HL-60/S4 treated with retinoic acid at 250 ng/mL for 4 days and 3 days (cell line): ENCODE results near the gene C1orf87.

Experiments used
- in situ Hi-C: fragments of 300-500 bp; cut with MboI; formaldehyde crosslinking; loops from 2 replicates; pipeline ENCODE4 v1.7.0; 2022; ENCODE audit warnings: low sequenced_read_pairs

Gene C1orf87, protein sequence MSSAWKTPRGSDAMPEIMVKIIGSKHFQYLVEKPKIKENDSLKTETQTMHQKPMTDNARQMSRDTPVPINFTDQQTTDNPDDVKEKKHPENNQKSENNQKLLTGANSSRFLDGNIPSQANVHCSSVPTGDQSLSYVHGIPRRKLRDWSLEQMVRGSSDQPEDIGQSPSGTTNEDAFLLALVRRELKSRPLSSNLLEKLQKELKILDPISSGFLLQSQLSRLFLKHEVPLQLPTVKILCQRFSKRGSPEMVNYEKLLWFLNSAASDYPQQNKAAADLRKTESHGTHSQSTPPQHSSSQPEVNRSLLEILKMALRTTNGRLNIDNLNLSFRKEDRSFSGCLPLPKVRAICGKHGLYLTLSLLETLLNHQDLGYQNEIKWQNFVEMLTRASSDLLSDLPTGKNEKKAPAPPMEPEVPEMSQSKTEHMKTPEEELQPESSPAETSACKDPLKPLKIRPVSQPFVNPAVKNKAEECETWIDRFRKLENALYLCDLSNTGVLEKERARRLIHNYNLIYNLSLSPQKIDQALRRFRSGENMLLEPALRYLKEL

DNA sequence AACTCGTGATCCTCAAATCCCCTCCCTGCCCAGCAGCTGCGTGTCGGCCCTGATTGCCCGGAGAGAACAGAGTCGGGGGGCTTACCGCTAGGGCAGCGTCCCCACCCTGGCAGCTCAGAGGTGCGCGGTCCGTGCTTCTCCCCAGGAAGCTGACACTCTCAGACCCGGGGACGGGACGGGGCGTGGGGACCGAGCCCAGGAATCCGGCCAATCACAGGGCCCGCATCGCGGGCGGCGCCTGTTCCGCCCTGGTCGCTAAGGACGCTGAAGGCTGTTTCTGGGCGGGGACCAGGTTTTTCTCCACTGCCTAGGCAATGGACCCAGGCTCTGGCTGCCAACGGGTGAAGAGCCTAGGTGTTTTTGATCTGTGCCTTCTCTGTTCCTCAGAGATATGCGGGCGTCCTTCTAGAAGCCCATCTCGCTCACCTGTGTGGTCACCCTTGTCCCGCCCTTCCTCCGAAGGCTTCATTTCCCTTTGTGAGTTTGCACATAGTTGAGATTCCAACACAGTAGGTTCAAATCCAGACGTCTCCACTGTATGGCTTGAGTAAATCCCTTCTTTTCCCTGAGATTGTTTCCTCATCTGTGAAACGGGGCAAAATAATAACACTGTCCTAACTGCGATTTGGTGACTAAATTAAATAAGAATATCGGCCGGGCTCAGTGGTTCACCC is at the start of gene C1orf87:
Gene C1orf87, minus strand, starts transcription at position 166 of the 674 bp plus-strand sequence. CDS start 1,127 bp downstream, outside the sequence.
- in situ Hi-C loops = no loop called here

DNA sequence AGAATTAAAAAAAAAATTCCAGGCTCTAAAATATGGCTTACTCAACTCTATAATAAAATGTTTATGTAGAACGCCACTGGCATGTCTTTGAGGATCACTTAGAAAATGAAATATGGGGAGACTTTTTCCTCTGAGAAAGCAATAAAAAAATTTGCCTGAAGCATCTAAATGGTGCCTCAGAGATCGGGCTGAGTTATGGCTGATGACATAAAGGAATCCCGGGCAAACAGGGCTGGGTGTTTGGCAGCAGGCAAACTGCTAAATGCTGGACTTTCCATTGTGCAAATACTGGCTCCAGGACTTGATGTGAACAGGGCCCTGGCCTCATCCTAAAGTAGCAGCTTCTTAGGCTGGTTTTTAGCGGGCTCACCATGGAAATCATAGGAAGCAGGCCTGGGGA is 44.5 kb upstream of the C1orf87 start:
- in situ Hi-C loops = no loop called here

DNA sequence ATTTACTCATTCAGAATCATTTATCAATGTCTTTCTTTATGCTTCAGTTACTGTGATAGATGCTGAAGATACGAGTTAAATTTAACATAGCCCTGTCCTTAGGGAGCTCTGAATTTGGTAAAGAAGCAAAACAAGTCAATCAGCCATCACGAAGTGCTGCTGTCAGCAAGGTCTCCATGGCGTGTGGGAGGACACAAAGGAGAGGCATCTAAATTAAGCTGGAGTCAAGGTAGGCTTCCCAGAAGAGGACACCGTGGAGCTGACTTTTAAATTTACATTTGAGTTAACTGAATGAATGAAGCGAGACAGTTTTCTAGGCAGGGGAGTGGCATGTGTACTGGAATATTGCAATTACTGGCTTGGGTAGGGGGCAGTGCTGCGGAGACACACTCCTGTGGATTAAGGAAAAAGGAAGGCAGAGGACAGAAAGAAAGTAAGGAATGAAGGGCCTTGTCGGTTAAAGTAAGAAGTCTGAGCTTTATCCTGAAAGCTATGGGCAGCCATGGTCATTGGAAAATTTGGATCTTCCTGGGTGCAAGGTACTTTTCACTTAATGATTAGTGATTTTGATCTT is 41.3 kb upstream of the C1orf87 start:
- in situ Hi-C loops = no loop called here

DNA sequence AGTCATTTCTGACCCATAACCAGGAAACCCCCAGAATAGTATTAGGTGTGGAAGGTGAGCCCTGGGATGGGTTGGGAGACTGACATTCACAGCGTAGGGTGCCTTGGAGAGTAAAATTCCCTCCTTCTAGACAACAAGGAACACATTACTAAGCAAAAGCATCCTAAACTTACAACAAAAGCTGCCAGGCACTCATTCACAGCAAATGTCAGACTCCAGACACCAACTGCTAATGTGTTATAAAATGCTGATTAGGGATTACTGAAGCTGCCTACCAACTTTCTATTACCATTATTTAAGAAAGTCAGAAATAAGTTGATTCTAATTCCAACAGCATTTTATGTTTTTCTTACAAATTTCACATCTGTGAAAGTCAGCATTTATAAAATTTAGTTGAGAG is 40.0 kb upstream of the C1orf87 start:
- in situ Hi-C loops = no loop called here

DNA sequence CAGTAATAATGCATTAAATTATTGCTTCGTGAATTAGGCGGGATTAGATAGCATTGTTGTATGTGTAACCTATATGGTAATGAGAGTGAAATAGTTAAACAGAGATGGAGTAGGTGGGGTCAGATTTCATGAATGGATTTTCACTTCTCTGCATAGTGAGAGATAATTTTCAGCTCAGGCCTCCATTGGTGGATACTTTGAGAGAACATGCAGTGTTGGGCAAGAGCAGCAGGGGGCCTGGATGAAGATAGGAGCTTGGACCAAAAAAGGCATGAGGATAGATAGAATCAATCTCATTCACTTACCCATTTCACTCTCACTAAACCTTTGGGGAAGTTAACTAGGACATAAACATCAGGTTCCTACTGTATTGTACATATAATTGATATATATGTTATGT is 39.5 kb upstream of the C1orf87 start:
- in situ Hi-C loops = no loop called here

DNA sequence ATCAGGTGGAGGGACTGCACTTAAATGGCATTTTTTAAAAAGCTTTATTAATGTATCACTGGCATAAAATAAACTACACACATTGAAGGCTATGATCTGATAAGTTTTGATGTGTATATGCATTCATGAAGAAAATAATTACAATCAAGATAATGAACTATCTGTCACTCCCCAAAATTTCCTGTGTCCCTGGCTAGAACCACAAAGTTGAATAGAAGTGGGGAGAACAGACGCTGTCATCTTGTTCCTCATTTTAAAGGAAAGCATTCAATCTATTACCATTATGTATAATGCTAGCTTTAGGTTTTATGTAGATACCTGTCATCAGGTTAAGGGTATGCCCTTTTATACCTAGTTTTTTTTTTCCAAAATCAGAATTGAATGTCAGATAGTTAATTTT is 38.1 kb upstream of the C1orf87 start:
- in situ Hi-C loops = no loop called here

DNA sequence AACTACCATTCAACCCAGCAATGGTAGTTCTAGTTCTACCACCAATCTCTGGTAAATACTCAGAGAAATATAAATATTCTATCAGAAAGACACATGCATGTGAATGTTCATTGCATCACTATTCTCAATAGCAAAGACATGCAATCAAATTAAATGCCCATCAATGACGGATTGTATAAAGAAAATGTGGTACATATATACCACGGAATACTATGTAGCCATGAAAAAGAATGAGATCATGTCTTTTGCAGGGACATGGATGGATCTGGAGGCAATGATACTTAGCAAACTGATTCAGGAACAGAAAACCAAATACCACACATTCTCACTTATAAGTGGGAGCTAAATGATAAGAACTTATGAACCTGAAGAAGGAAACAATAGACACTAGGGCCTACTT is 37.5 kb upstream of the C1orf87 start:
- in situ Hi-C loops = no loop called here

DNA sequence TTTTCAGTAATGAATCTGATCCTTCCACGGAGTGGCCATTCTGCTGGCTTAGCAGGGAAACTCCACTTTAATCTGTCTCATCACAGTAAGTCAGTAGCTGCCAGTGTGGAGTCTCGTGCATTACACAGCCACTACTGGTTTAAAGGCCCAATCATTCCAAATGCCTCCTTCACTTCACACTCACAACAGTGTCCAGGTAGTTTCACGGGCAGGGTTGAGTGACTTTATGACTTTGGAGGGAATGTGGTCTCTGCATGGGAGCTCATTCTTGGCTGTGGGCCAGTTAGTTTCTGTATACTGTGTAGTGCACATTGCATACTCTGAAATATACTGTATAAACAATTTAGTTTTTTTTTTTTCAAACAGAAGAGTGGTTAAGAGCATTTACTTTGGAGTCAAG is 34.6 kb upstream of the C1orf87 start:
- in situ Hi-C loops = no loop called here

DNA sequence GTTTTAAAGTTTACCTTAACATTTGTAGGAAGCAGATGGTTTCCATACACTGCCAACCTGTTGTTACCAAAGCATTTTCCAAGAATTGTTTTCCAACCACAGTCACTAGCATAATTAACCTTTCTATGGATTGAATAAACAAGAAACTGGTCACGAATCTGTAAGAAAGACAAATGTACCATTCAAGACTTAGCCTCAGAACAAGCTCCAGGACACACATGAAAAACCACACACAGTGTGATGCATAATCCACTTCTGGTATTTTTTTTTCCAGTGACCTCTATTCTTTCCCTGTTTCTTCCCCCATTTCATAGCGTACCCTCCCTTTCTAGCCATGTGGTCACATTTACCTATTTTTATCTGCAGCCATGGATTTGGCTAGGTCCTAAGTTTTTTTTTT is 29.6 kb upstream of the C1orf87 start:
- in situ Hi-C loops = no loop called here

DNA sequence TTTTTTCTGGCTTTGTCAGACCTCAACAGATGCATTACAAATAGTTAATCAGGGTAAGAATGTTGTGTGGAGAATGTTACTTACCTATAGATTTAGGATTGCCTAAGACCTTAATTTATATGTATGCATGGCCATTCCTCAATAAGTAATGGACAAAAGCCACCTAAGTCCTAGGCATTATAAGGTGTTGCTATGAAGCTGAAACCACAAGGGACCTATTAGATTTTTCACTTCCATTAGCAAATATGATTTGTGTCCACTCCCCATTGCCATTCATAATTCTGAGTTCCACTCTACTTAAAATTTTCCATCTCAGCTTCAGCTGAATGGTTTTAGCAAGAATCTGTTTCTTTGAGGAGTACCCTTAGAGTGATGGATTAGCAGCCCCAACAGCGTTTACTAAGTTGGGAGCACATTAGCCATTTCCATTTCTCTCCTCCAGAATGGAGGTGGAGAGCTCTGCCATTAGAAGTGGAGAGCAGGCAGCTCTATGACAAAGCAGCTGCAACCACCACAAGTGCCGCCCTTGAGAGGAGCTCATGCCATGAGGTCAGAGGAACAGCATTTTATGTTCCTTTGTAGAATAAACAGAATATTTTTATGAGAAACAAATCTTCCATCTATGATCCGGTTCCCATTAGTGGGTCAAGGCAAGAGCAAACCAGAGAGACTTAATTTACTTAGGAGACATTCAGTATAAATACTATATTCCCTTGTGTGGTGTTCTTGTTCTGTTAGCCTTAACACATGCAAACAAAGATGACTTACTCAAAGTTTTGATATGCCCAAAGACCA is 28.9 kb upstream of the C1orf87 start:
- in situ Hi-C loops = no loop called here

DNA sequence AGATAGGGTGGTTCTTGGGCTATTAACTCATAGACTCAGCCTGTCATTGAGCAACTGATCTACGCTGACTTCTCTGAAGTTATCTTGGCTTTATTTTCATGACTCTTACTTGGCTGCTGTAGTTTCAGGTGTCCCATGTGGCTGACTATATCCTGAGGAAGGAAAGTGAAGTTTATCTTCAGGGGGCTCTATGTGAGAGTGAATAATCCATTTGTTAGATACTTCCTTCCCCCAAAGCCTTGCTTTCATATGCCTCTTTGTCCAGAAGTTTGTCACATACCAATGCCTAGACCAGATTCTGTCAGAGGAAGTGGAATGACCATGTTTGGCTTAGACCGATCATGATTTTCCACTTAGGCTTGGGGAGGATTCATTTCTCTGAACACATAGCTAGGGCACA is 27.9 kb upstream of the C1orf87 start:
- in situ Hi-C loops = no loop called here

DNA sequence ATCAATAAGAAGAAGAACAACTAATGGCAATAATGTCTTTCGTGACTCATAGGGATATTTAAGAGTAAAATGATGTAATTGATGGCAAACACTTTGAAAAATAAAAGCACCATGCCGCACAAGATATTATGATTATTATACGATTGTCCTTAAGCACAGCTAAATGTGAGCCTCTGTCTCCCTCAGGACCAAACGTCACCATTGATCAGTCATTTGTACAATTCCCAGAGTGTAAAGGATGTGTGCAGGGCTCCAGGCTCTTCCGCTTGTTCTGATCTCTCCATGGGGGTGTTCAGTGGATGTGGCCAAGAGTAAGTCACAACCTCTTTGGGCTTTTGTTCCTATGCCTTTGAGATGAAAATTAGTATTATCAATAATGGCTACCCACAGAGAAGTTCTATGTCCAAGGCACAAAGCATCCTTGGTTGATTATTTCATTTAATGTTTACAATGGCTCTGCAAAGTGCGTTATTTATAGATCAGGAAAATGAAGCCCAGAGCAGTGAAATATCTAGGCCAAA is 17.7 kb upstream of the C1orf87 start:
- in situ Hi-C loops = no loop called here

DNA sequence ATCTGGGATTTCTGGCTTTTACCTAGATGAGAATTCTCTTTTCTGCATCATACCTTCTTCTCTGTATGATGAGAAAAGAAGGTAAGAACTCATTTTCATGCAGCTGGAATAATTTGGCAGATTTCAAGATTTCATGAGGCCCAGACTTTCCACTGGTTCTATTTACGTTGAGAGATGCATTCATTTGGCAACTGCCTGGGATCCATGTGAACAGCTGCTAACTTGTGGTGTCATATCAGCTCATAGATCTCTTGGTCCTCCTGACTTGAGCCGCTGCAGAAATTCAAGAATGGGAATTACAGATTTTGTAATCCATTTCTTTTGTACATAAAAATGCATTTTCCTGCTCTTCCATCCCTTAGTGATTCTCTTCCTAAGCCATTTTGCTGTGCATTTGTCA is 17.1 kb upstream of the C1orf87 start:
- in situ Hi-C loops = no loop called here

DNA sequence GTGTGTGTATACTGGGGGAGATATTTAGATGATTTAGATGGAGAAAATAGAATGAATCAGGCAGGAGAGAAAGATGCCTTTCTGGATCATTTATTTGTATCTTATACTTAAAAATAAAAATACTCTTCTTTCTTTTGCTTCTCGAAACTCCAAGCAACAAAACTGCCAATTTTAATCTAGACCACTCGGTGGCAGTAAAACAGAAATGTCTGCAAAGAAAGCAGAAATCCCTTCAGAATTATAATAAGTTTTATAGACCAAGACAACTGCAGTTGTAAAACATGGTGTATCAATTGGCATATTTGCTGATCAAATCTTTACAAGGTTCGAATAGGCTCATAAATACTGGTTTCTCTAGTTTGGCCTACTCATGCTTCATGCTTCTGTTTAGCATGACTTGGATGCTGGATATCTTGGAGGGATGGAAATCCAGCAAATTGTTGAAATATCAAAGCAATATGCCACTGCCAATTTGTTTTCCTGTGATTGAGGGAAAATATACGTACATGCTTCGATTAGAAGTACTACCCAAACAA is 15.1 kb upstream of the C1orf87 start:
- in situ Hi-C loops = no loop called here

DNA sequence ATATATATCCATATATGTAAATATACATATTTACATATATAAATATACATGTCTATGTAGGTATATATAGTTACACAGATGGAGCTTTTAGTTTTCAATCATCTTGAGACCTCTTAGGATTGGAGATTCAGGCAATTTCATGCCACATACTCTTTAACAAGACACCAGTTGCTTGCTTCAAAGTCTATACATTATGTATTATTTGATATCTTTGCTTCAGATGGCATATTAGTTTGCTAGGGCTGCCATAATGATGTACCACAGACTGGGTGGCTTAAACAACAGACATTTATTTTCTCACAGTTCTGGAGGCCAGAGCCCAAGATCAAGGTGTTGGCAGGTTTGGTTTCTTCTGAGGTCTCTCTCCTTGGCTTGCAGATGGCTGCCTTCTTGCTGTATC is 14.1 kb upstream of the C1orf87 start:
- in situ Hi-C loops = no loop called here

DNA sequence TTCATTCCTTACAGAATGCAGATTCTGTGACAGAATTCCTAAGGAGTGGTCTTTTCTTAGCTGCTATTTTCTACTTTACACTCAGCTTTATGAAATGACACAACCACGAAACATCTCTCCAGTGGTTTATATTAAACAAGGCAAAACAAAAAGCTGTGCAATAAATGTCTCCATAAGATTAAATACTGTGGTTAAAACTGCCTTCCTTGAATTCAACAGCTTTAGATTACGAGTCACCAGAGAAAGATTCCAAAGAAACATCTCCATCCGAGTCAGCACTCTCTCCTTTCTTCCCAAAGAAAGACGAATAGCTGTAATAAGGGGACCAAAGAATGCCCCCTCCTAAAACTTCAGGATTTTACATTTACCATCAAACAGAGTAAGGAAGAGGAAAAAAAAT is 4.6 kb upstream of the C1orf87 start:
- in situ Hi-C loops = no loop called here

DNA sequence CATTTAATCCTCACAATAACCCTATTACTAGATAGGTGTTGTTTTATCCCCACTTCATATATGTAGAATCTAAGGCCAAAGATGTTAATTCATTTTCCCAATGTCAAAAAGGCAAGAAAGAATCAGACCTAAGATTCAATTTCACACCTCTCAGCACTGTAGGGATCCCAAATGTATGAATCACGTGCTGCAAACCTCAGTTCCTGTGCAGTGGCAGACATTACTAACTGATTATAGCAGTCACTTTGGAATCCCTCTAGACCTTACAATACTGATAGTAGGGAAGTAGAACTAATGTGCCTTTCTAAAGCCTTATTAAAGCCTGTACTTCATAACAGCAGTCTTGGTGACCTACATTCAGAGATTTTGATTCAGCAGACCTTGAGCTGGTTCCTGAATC is 2.3 kb downstream of the C1orf87 start:
- in situ Hi-C loops = no loop called here

DNA sequence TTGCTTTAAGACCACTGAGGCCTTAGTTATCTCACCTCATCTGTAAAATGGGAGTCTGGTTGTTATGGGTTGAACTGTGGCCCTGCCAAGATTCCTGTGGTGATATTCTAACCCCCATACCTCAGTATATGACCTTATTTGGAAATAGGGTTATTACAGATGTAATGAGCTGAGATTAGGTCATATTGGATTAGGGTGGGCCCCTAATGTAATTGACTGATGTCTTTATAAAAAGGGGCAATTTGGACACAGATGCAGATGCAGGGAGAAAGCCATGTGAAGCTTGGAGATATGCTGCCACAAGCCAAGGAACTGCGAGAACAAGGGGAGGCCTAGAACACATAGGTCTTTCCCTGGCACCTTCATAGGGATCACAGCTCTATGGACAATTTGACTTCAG is 3.9 kb downstream of the C1orf87 start:
- in situ Hi-C loops = no loop called here

DNA sequence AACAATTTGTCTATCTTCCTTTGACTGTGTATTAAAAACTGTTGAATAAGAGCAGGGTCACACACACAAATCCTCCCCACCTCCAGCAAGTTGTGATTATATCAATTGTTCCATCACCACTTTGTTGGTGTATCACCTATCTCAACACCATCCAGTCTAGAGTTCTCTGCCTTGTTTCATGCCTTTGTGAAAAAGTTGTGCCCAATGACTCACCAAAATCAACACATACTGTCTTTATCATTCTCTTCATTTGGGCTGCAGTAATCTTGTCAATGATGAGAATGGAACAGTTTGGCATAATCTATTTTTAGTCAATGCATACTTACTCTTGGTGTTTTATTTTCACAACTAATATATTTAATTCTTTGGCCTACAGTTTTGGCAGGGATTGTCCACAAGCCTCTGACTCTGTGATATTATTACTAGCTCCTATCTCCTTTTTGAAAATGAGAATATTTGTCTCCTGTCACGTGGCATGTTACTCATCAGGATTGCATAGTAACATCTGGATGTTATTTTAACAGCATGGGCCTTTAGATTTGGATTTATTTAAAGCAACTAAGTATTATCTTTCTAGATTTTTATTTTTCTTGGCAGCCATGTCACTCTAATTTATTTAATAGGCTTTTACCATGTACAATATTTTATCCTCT is 5.1 kb downstream of the C1orf87 start:
- in situ Hi-C loops = no loop called here

DNA sequence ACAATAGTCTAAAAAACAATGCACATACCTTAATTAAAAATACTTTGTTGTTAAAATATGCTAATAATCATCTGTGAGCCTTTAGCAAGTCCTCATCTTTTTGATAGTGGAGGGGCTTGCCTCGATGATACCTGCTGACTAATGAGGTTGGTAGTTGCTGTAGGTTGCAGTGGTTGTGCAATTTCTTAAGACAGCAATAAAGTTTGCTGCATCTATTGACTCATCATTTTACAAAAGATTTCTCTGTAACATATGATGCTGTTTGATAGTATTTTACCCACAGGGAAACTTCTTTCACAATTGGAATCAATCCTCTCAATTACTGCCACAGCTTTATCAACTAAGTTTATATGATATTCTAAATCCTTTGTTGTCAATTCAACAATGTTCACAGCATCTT is 7.6 kb downstream of the C1orf87 start:
- in situ Hi-C loops = no loop called here
